Measurements from ENCODE around the gene LHX6. TPM values are rescaled to one million over a fixed set of nuclear protein-coding genes. Genes with fewer than 3 reads are reported as not detected.

The LHX6 gene
- total and polyA plus RNA-seq, 2 donors (not counting 1 experiment from before 2014, with no cell fraction given) = 0.09 TPM; not detected in 1

DNA sequence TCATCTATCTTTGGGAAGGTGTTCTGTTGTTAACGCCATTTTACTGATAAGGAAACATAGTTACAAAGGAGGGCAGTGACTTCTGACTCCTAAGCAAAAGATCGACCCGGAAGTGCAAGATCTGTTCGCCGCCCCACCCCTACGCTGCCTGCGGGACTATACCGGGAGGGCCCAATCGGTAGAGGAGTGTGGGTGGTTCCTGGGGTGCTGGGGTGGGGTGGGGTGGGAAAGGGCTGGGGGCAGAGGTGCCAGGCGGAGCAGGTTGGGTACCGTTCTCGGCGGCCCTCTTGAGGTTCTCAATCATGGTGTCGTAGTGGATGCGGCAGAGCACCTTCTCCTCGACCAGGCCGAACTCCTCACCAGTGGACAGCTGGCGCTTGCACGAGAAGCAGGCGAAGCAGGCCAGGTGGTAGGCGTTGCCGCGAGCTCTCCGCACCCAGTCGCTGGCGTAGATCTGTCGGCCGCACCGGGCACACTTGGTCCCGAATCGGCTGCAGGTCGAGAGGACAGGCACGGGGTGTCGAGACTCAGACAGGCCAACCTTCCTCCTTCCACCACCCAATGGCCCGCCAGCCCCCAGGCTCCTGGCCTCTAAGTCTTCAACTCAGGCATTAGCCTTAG, 11.8 kb downstream of the LHX6 start:
- no peak overlapping the region for H2AFZ ChIP-seq (ENCODE audit: low read length)
- peaks cover 88% of the 10 kb centered on the region for H3K27me3 ChIP-seq (ENCODE audit: control insufficient read depth, insufficient read depth, low read length)
- no peak overlapping the region for H3K4me2 ChIP-seq (ENCODE audit: extremely low read depth, insufficient read depth, low read length)
- H3K79me2 ChIP-seq (ENCODE audit: control insufficient read depth, insufficient read depth, low read length) = no peaks in the 10 kb centered on the region
- no peak for DNase-seq (ENCODE audit: low read depth in 2 of 2)
- TF ChIP-seq EZH2 (IDR thresholded peaks at IDR 0.05; ENCODE audit: low read length, missing control alignments) = peak; percentile 69
- TF ChIP-seq, protein P1, sequence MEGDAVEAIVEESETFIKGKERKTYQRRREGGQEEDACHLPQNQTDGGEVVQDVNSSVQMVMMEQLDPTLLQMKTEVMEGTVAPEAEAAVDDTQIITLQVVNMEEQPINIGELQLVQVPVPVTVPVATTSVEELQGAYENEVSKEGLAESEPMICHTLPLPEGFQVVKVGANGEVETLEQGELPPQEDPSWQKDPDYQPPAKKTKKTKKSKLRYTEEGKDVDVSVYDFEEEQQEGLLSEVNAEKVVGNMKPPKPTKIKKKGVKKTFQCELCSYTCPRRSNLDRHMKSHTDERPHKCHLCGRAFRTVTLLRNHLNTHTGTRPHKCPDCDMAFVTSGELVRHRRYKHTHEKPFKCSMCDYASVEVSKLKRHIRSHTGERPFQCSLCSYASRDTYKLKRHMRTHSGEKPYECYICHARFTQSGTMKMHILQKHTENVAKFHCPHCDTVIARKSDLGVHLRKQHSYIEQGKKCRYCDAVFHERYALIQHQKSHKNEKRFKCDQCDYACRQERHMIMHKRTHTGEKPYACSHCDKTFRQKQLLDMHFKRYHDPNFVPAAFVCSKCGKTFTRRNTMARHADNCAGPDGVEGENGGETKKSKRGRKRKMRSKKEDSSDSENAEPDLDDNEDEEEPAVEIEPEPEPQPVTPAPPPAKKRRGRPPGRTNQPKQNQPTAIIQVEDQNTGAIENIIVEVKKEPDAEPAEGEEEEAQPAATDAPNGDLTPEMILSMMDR (conservative IDR thresholded peaks at IDR 0.05 in 1 of 2, IDR thresholded peaks at IDR 0.05 in 1 of 2; ENCODE audit: low read depth in 1 of 2, low read length in 2 of 2) = no peak
- no peak overlapping the region for H3K4me3 ChIP-seq (replicated peaks in 1 of 4; ENCODE audit: control extremely low read depth in 1 of 4, insufficient read depth in 1 of 4, low read depth in 3 of 4, low read length in 4 of 4)
- peaks cover 2% of the 10 kb centered on the region for H3K4me1 ChIP-seq (ENCODE audit: control insufficient read depth, extremely low read depth, insufficient read depth, low read length)
- no peaks in the 10 kb centered on the region for H3K9me3 ChIP-seq (ENCODE audit: control insufficient read depth, insufficient read depth, low read depth, low read length)
- no peaks in the 10 kb centered on the region for H3K36me3 ChIP-seq (ENCODE audit: control insufficient read depth, insufficient read depth, low read length)
- no peak overlapping the region for H3K9ac ChIP-seq (ENCODE audit: insufficient read depth, low read length)
- H4K20me1 ChIP-seq (ENCODE audit: control insufficient read depth, extremely low read depth, insufficient read depth, low read length) = no peaks in the 10 kb centered on the region
- no peak overlapping the region for H3K27ac ChIP-seq (ENCODE audit: insufficient read depth, low read length)

DNA sequence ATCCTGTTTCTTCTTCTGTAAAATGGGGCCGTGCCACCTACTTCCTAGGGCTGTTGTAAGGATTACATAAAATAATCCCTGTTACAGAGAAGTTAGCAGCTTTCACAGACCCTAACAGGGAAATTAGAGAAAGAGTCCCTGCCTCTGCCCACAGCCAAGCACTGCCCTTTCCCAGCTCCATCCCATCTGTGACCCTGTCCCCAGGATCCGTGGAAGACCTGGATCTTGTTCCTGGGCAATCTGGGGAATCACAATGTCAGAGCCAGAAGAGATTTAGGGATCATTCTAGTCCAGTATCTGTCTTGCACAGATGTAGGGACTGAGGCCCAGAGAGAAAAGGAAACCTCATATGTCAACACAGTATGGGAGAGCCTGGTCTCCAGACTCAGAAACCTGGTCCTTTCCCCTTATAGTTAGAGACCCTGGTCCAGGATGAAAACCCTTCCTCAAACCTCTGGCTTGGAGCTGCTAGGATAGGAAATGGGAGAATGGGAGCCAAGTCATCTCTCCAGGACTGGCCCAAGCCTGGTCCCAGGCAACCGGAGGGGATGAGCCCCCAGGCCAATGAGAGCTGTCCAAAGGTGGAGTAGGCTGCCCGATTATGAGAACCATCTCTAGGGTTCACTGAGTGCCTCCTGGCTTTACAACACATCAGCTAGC, 12.5 kb downstream of the LHX6 start:
- no peak overlapping the region for H3K4me2 ChIP-seq (ENCODE audit: extremely low read depth, insufficient read depth, low read length)

DNA sequence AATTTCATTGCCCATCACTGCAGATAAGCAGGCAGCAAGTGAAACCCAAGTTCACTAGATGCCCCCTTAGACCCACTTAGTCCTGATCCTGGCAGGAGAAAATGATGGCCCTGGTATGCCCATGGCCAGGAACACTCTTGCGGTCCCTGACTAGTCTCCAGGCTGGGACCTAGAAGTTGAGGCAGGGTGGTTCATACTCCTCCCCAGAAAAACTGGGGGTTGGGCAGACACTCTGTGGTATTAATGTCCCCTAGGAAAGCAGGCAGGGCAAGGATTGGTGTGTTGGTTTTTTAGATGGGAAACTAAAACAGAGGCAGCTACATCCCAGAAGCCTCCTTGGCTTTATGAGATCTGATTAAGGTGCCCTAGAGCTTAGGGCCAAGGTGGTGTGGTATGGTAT, 13.1 kb downstream of the LHX6 start:
- no peak overlapping the region for H3K4me3 ChIP-seq (replicated peaks in 1 of 4; ENCODE audit: control extremely low read depth in 1 of 4, insufficient read depth in 1 of 4, low read depth in 3 of 4, low read length in 4 of 4)
- H2AFZ ChIP-seq (ENCODE audit: low read length) = no peak overlapping the region
- no peak overlapping the region for H3K9ac ChIP-seq (ENCODE audit: insufficient read depth, low read length)
- H3K27me3 ChIP-seq (ENCODE audit: control insufficient read depth, insufficient read depth, low read length) = peaks cover 82% of the 10 kb centered on the region
- H3K4me1 ChIP-seq (ENCODE audit: control insufficient read depth, extremely low read depth, insufficient read depth, low read length) = peaks cover 2% of the 10 kb centered on the region
- no peaks in the 10 kb centered on the region for H3K36me3 ChIP-seq (ENCODE audit: control insufficient read depth, insufficient read depth, low read length)
- no peaks in the 10 kb centered on the region for H4K20me1 ChIP-seq (ENCODE audit: control insufficient read depth, extremely low read depth, insufficient read depth, low read length)
- H3K79me2 ChIP-seq (ENCODE audit: control insufficient read depth, insufficient read depth, low read length) = no peaks in the 10 kb centered on the region
- H3K9me3 ChIP-seq (ENCODE audit: control insufficient read depth, insufficient read depth, low read depth, low read length) = no peaks in the 10 kb centered on the region
- TF ChIP-seq, protein P1 (conservative IDR thresholded peaks at IDR 0.05 in 1 of 2, IDR thresholded peaks at IDR 0.05 in 1 of 2; ENCODE audit: low read depth in 1 of 2, low read length in 2 of 2) = no peak
- peak; percentile 52 for TF ChIP-seq EZH2 (IDR thresholded peaks at IDR 0.05; ENCODE audit: low read length, missing control alignments)
- DNase-seq (ENCODE audit: low read depth in 2 of 2) = no peak
- H3K4me2 ChIP-seq (ENCODE audit: extremely low read depth, insufficient read depth, low read length) = no peak overlapping the region
- H3K27ac ChIP-seq (ENCODE audit: insufficient read depth, low read length) = no peak overlapping the region

More for the DNA sequence above, 12.5 kb downstream of the LHX6 start:
- H3K4me1 ChIP-seq (ENCODE audit: control insufficient read depth, extremely low read depth, insufficient read depth, low read length) = peaks cover 2% of the 10 kb centered on the region
- no peaks in the 10 kb centered on the region for H3K36me3 ChIP-seq (ENCODE audit: control insufficient read depth, insufficient read depth, low read length)
- no peaks in the 10 kb centered on the region for H4K20me1 ChIP-seq (ENCODE audit: control insufficient read depth, extremely low read depth, insufficient read depth, low read length)
- DNase-seq (ENCODE audit: low read depth in 2 of 2) = no peak
- H3K79me2 ChIP-seq (ENCODE audit: control insufficient read depth, insufficient read depth, low read length) = no peaks in the 10 kb centered on the region
- no peak overlapping the region for H3K9ac ChIP-seq (ENCODE audit: insufficient read depth, low read length)
- TF ChIP-seq EZH2 (IDR thresholded peaks at IDR 0.05; ENCODE audit: low read length, missing control alignments) = peak; percentile 63
- TF ChIP-seq, protein P1 (conservative IDR thresholded peaks at IDR 0.05 in 1 of 2, IDR thresholded peaks at IDR 0.05 in 1 of 2; ENCODE audit: low read depth in 1 of 2, low read length in 2 of 2) = no peak
- no peak overlapping the region for H3K4me3 ChIP-seq (replicated peaks in 1 of 4; ENCODE audit: control extremely low read depth in 1 of 4, insufficient read depth in 1 of 4, low read depth in 3 of 4, low read length in 4 of 4)
- peaks cover 88% of the 10 kb centered on the region for H3K27me3 ChIP-seq (ENCODE audit: control insufficient read depth, insufficient read depth, low read length)
- no peaks in the 10 kb centered on the region for H3K9me3 ChIP-seq (ENCODE audit: control insufficient read depth, insufficient read depth, low read depth, low read length)
- no peak overlapping the region for H3K27ac ChIP-seq (ENCODE audit: insufficient read depth, low read length)
- H2AFZ ChIP-seq (ENCODE audit: low read length) = no peak overlapping the region

Data from fibroblast of lung (primary cell).